Measurements from ENCODE around the gene AGBL5. TPM values are rescaled to one million over a fixed set of nuclear protein-coding genes. Genes with fewer than 3 reads are reported as not detected.
A peak's percentile ranks its signal among the peaks of the same experiment; 100 is the strongest.

AGBL5 gene
- total RNA-seq, result 10 to 100 TPM in 3 of 5 donors, 1 to 10 TPM in 2; 7.8 to 29.0 (median 11.6) TPM
- polyA plus RNA-seq, result 10 to 100 TPM; 11.5 to 16.6 (median 13.6) TPM
- long read RNA-seq, donor 1, partial matches to known transcripts, result 0 of 5 reads
- long read RNA-seq, donor 1, other reads (novel, unspliced or antisense), result 0 of 5 reads
- long read RNA-seq, donor 2, partial matches to known transcripts, result 0 of 2 reads
- long read RNA-seq, donor 2, other reads (novel, unspliced or antisense), result 0 of 2 reads
- long read RNA-seq, donor 3, partial matches to known transcripts, result 0 of 5 reads
- long read RNA-seq, donor 3, other reads (novel, unspliced or antisense), result 0 of 5 reads
- long read RNA-seq, donor 4, partial matches to known transcripts, result 0 of 2 reads
- long read RNA-seq, donor 4, other reads (novel, unspliced or antisense), result 0 of 2 reads
- long read RNA-seq, donor 5, partial matches to known transcripts, result 0 of 3 reads
- long read RNA-seq, donor 5, other reads (novel, unspliced or antisense), result 0 of 3 reads
- long read RNA-seq, donor 6, result 0 reads
- long read RNA-seq, donor 7, partial matches to known transcripts, result 799 of 827 reads
- long read RNA-seq, donor 7, other reads (novel, unspliced or antisense), result 25 of 827 reads
- long read RNA-seq, donor 8, partial matches to known transcripts, result 738 of 756 reads
- long read RNA-seq, donor 8, other reads (novel, unspliced or antisense), result 17 of 756 reads
- long read RNA-seq, donor 9, transcript AGBL5-201 (11 exons, 2,382 nt), result major isoform, 5 of 5 reads
- long read RNA-seq, donor 9, partial matches to known transcripts, result 0 of 5 reads
- long read RNA-seq, donor 9, other reads (novel, unspliced or antisense), result 0 of 5 reads
- long read RNA-seq, donor 10, partial matches to known transcripts, result 0 of 2 reads
- long read RNA-seq, donor 10, other reads (novel, unspliced or antisense), result 0 of 2 reads

- intact Hi-C loops (cut with DNase I; ENCODE audit: low total_unique reads), result no loop called here
- no peak for TF ChIP-seq POLR2A (IDR thresholded peaks at IDR 0.05)
- no peak for TF ChIP-seq EP300 (IDR thresholded peaks at IDR 0.05)
- TF ChIP-seq POLR2AphosphoS5 (IDR thresholded peaks at IDR 0.05), result peak; percentile 63 to 78 (median 70)
- Histone ChIP-seq H3K9me3 (no peaks in the 10 kb centered on the region), H3K27ac (peak within 1 kb of the TSS; percentile 83 to 94 (median 92)), H3K4me1 (peaks cover 6 to 29% (median 25%) of the 10 kb centered on the region in 4 donors), H3K27me3 (no peaks in the 10 kb centered on the region), H3K36me3 (peaks cover 13 to 34% (median 31%) of the 10 kb centered on the region in 4 donors), H3K4me3 (peak within 1 kb of the TSS; percentile 87 to 96 (median 92))
- WGBS, 5 donors, result 0 to 1% (median 0%) methylated on average over 40 to 67 of the region's 67 CpGs
- peak; percentile 97 to 98 for DNase-seq
Observed at GRCh38 chr2:27050996-27051901, at the start of gene AGBL5. Gene AGBL5, plus strand, starts transcription at chr2:27051668. Its CDS starts 1,291 bp downstream, at chr2:27052959.

GRCh38 chr2:27001950-27002349 lies 49.5 kb upstream of the AGBL5 start:
- 59 to 72% (median 65%) methylated on average over 5 of the region's 5 CpGs for WGBS, 5 donors
- DNase-seq, result peak in 1 of 2 donors; percentile 44

GRCh38 chr2:27003007-27003406 lies 48.5 kb upstream of the AGBL5 start:
- Histone ChIP-seq H3K4me1 (peaks cover 0 to 6% (median 2%) of the 10 kb centered on the region in 4 donors), H3K27me3 (no peaks in the 10 kb centered on the region), H3K4me3 (no peak overlapping the region), H3K27ac (no peak overlapping the region), H3K36me3 (no peaks in the 10 kb centered on the region), H3K9me3 (no peaks in the 10 kb centered on the region)
- DNase-seq, result no peak
- intact Hi-C loops (cut with DNase I; ENCODE audit: low total_unique reads), result no loop called here
- TF ChIP-seq CTCF (IDR thresholded peaks at IDR 0.05), result no peak
- no peak for TF ChIP-seq EP300 (IDR thresholded peaks at IDR 0.05)
- TF ChIP-seq POLR2A (IDR thresholded peaks at IDR 0.05), result no peak
- 91 to 92% (median 92%) methylated on average over 4 of the region's 4 CpGs for WGBS, 5 donors

More at GRCh38 chr2:27001950-27002349, 49.5 kb upstream of the AGBL5 start:
- H3K27me3 ChIP-seq, result no peaks in the 10 kb centered on the region
- H3K4me1 ChIP-seq, result peaks cover 0 to under 1% (median 0%) of the 10 kb centered on the region in 4 donors
- TF ChIP-seq EP300 (IDR thresholded peaks at IDR 0.05), result no peak
- no peak for TF ChIP-seq POLR2AphosphoS5 (IDR thresholded peaks at IDR 0.05)
- TF ChIP-seq POLR2A (IDR thresholded peaks at IDR 0.05), result no peak
- no peak for TF ChIP-seq CTCF (IDR thresholded peaks at IDR 0.05)
- no peak overlapping the region for H3K4me3 ChIP-seq
- intact Hi-C loops (cut with DNase I; ENCODE audit: low total_unique reads), result no loop called here
- H3K9me3 ChIP-seq, result no peaks in the 10 kb centered on the region
- H3K27ac ChIP-seq, result no peak overlapping the region
- no peaks in the 10 kb centered on the region for H3K36me3 ChIP-seq

- Histone ChIP-seq H3K36me3 (no peaks in the 10 kb centered on the region), H3K4me3 (no peak overlapping the region), H3K27ac (no peak overlapping the region), H3K27me3 (no peaks in the 10 kb centered on the region), H3K4me1 (peaks cover 0 to 6% (median 2%) of the 10 kb centered on the region in 4 donors), H3K9me3 (no peaks in the 10 kb centered on the region)
- DNase-seq, result no peak
- TF ChIP-seq EP300 (IDR thresholded peaks at IDR 0.05) (no peak), POLR2A (IDR thresholded peaks at IDR 0.05) (no peak), CTCF (IDR thresholded peaks at IDR 0.05) (no peak), POLR2AphosphoS5 (IDR thresholded peaks at IDR 0.05) (no peak)
- 73 to 85% (median 80%) methylated on average over 9 of the region's 9 CpGs for WGBS, 5 donors
- intact Hi-C loops (cut with DNase I; ENCODE audit: low total_unique reads), result no loop called here
Observed at GRCh38 chr2:27003857-27004256, 47.6 kb upstream of the AGBL5 start.

Data from stomach (tissue), 19 donors.